ENCODE data around the gene ZBTB40. TPM values are rescaled to one million over a fixed set of nuclear protein-coding genes. Genes with fewer than 3 reads are reported as not detected.

ZBTB40 gene
- total RNA-seq, 4 donors from 2014 or later = 13.2 to 19.9 (median 17.8) TPM

DNA sequence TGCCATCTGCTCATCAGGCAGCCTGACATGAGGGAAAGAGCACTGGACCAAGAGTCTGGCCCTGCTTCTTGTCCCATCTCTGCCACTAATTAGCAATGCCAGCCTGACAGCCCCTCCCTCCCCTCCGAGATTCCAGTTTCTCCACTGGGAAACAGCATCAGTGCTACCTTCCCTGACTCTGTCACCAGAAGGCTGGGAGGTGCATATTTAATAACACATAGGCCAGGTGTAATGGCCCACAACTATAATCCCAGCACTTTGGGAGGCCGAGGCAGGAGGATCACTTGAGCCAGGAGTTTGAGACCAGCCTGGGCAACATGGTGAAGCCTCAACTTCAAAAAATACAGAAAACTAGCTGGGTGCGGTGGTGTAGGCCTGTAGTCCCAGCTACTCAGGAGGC is 41.2 kb upstream of the ZBTB40 start:
- DNase-seq (ENCODE audit: low spot score) = no peak
- ATAC-seq (ENCODE audit: low FRiP score) = no peak
- no peak for TF ChIP-seq CTCF (IDR thresholded peaks at IDR 0.05)

DNA sequence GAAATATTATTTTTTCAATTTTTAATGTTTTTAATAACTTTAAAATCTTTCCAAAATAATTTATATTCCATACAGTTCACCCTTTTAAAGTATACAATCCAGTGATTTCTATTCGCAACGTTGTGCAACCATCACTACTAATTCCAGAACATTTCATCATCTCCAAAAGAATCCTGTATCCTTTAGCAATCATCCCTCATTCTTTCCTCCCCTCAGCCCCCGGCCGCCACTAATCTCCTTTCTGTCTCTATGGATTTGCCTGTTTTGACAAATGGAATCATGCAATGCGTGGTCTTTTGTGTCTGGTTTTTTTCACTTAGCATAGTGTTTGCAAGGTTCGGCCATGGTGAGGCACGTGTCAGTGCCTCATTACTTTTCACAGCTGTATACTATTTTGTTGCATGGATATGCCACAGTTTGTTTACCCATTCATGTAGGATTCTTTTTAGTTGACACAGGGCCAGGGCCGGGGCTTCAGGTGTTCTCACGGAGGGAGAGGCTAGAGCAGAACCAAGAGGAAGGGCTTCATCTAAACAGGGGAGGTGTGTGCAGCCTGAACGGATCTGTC is 40.6 kb upstream of the ZBTB40 start:
- TF ChIP-seq CTCF (IDR thresholded peaks at IDR 0.05) = no peak
- no peak for ATAC-seq (ENCODE audit: low FRiP score)
- DNase-seq (ENCODE audit: low spot score) = no peak

- DNase-seq (ENCODE audit: low spot score) = no peak
- no peak for ATAC-seq (ENCODE audit: low FRiP score)
- no peak for TF ChIP-seq CTCF (IDR thresholded peaks at IDR 0.05)
Observed at GRCh38 chr1:22411589-22411988, 40.1 kb upstream of the ZBTB40 start.

- DNase-seq (ENCODE audit: low spot score) (no peak), ATAC-seq (ENCODE audit: low FRiP score) (no peak)
- no peak for TF ChIP-seq CTCF (IDR thresholded peaks at IDR 0.05)
Observed at GRCh38 chr1:22412932-22413727, 38.5 kb upstream of the ZBTB40 start.

DNA sequence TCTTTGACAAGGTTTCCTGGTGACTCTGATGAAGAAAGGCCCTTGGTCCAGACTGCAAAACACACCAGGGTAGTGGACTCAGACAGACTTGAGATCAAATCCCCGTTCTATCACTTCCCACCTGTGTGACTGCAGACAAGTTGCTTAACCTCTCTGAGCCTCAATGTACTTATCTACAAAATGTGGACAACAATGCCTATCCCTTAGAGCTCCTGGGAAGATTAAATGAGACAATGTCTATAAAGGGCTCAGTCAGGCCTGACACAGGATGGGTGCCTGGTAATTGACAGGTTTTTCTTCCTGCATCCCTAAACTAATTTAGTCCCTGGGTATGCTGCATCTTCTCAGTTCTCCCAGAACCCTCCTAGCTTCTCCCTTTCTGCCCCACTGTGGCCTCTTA is 37.9 kb upstream of the ZBTB40 start:
- DNase-seq (ENCODE audit: low spot score) = no peak
- TF ChIP-seq CTCF (IDR thresholded peaks at IDR 0.05) = no peak
- ATAC-seq (ENCODE audit: low FRiP score) = no peak

GRCh38 chr1:22414244-22414751 is 37.4 kb upstream of the ZBTB40 start:
- DNase-seq (ENCODE audit: low spot score) = no peak
- no peak for TF ChIP-seq CTCF (IDR thresholded peaks at IDR 0.05)
- no peak for ATAC-seq (ENCODE audit: low FRiP score)

DNA sequence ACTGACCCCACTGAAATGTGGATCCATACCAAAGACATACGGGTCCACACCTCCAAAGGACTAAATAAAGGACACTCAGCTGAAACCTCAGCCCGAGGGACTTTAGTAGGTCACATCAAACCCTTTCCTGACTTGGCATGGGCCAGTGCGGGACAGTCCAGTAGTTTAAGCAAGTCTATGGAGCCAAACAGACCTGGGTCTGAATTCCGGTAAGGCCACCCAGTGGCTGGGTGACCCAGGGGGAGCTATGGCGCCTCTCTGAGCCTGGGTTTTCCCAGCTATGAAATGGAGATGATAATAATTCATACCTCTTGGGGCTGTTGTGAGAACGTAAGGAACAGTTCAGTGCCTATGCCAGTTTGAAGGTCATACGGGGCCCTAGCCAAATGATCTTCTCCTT is 36.2 kb upstream of the ZBTB40 start:
- DNase-seq (ENCODE audit: low spot score) = no peak
- no peak for ATAC-seq (ENCODE audit: low FRiP score)

More for the DNA sequence above, 36.2 kb upstream of the ZBTB40 start:
- TF ChIP-seq CTCF (IDR thresholded peaks at IDR 0.05) = no peak

Measured in omental fat pad (tissue), 4 donors.